Stimulated activated naive CD8-positive, alpha-beta T cell treated with anti-CD3 and anti-CD28 coated beads, Interleukin-15, Interleukin-2, amounts not matched to agents 100 U/mL and 50 U/mL, for 24 hours (primary cell): ENCODE results near the gene SPAG9.

Source experiments
- ATAC-seq: fragments of 150-1000 bp; cut with Tn5 transposase; one replicate; pipeline ENCODE4 v1.10.0; 2021
- DNase-seq: peaks from one replicate; pipeline ENCODE4 v3.0.0; 2021

The SPAG9 gene

DNA sequence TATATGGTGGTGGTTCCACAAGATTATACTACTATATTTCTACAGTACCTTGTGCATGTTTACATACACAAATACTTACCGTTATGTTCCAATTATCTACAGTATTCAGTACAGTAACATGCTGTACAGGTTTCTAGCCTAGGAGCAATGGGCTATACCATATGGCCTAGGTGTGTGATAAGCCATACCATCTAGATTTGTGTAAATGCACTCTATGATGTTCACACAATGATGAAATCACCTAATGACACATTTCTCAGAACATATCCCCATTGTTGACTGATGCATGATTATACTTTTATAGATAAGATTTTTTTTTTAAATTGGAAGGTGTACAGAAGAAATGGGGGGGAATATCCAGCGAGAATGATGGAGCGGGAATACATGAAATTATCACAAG lies 131.5 kb downstream of the SPAG9 start:
- ATAC-seq: no peak

DNA sequence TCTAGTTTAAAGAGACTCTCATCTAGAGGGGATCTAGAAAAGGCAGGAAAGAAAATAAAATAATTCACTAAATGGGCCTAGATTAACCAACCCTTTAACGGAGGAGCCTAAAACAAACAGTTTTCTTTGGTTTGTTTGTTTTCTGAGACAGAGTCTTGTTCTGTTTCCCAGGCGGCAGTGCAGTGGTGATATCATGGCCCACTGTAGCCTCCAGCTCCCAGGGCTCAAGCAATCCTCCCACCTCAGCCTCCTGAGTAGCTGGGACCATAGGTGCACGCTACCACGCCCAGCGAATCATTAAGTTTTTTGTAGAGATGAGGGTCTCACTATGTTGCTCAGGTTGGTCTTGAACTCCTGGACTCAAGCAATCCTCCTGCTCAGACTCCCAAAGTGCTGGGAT lies 132.2 kb downstream of the SPAG9 start:
- DNase-seq: no peak
- no peak for ATAC-seq

More for the DNA sequence above, 131.5 kb downstream of the SPAG9 start:
- no peak for DNase-seq

DNA sequence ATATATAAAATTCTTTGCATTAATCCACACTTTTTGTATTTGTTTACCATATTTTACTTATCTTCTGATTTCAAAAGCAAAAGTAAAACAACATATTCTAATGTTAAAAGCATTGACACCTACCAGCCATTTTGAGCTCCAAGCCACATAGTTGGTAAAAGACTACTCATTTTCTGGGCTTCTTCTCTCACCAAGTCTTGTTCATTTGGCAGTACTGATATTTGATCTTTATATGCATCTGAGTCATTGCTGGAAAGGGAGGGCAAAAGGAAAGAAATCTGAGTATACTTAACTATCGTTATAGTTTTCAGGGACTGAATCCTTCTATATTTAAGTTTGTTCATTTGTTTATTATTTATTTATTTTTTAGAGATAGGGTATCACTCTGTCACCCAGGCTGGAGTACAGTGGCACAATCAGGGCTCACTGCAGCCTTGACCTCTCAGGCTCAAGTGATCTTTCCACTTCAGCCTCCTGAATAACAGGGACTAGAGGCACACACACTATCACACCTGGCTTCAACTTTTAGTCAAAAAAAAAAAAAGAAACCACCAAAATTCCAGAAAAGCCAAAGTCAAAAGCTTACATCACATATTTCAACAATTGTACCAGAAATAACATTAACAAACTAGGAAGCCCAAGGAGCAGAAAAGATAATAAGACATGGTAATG lies 133.5 kb downstream of the SPAG9 start:
- DNase-seq (no peak), ATAC-seq (no peak)

DNA sequence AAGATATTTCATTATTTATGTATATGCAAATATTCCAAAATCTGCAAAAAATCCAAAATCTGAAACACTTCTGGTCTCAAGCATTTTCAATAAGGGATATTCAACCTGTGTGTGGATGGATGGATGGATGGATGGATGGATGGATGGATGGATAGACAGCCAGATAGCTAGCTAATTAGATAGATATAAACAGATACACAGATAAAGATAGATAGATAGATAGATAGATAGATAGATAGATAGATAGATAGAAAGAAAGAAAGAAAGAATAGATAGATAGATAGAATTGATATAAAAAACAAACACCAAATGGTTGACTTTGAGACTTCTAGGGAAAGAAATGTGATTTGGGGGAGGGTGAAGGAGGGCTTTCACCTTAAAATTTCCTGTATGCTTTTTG lies 139.4 kb downstream of the SPAG9 start:
- ATAC-seq: no peak

DNA sequence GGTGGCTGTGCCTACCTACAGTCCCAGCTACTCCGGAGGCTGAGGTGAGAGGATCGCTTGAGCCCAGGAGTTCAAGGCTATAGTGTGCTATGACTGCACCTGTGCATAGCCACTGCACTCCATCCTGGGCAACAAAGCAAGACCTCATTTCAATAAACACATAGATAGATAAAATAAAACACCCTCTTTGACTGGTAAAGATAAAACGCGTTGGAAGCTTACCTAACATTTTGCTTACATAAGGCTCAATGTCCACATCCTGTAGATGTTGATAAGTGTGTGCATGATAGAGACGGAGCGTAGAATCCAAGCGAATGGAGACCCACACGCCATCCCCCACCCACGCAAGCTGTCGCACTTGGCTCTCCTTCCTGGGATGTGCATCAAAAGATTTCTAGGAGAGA lies 141.1 kb downstream of the SPAG9 start:
- no peak for ATAC-seq
- no peak for DNase-seq

More for the DNA sequence above, 139.4 kb downstream of the SPAG9 start:
- no peak for DNase-seq

DNA sequence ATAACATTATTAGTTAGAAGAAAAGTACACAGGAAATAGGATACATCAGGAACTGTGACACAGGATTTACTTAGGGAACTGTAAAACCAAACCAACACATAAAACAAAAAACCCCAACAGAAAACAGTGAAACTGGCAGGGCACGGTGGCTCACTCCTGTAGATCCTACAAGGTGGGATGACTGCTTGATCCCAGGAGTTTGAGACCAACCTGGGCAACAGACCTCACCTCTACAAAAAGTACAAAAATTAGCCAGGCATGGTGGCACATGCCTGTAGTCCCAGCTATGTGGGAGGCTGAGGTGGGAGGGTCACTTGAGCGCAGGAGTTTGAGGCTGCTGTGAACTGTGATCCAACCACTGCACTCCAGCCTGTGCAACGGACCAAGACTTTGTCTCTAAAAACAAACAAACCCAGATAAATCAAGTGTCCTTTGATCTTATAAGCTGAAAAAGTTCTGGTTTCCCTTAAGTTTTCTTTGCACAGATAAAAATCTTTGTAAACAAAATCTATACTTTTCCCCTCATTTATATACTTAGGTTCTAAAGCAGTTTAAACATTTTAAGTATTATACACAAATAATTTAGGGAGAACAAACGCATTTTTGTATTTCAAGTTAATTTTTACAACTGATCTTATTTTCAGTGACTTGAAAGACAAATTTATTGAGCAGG lies 143.0 kb downstream of the SPAG9 start:
- ATAC-seq: no peak

DNA sequence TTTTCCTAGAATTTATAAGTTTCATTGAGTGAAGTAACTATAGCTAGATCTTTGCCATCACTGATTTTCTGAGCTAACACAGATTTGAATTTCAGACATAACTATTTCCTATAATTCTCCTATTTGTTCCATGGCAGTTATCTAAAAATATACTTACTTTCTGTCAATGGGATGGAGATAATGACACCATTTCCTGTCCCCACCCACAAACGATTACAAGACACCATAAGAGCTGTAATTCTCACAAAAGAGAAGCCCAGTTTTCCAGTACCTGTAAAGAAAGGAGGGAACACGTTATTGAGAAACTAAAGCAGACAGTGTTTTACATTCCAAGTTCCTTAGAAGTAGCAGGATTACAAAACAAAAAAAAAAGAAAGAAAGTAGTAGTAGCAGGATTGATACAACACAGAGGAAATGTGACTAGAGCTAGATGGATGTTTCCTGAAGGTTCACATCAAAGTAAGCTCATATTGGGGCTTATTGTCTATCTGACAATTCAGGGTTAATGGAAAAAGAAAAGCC lies 143.7 kb downstream of the SPAG9 start:
- DNase-seq (no peak), ATAC-seq (no peak)

More for the DNA sequence above, 143.0 kb downstream of the SPAG9 start:
- DNase-seq: no peak

DNA sequence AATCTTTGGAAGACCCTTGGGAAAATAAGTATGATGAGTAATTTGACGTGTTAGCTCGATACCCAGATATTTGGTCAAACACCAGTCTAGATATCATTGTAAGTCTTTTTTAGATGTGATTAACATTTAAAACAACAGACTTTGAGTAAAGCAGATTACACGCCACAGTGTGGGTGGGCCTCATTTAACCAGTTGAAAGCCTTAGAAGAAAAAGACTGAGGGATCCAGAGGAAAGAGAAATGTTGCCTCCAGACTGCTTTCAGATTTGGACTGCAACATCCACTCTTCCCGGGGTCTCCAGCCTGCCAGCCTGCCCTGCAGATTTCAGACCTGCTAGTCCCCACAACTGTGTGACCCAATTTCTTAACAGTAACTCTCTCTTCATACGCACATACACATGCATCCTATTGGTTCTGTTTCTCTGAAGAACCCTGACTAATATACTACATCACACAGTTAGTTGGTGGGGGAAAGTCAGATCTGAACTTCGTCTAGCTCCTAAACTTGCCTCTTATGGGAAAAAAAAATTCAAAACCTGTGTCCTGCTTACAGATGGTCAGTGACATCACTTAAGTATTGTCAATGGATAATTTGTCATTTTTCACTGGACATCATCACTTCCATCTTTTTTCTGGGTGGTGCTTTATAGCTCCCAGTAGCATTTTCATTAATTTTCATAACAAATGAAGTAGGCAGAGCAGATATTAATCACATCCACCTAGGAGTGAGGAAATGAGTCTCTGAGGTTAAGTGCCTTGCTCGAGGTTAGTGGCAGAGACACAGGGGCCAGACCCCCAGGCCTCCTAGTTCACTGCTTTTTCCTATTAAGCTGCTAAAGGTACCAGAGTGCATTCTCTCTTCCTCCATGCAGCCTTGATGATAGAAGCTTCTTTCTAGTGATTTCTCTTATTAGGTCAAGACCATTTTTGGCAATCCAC lies 146.8 kb downstream of the SPAG9 start:
- no peak for DNase-seq
- ATAC-seq: no peak

DNA sequence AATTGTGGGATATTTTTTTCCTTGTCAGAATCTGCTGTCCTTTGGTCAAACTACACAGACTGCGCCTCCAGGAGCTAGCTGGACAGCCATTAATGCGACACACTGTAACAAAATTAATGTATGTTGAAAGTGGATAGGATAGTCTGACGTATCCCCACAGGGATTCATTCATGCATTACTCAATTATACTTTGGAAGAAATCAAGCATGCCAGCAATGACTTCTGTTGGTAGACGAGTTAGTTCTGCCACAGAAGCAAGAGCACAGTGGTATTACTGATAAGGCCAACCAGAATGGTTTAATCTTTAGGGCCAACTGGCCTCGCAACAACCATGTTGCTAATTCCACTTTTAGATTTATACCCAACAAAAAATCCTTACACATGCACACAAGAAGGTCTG lies 148.1 kb downstream of the SPAG9 start:
- no peak for DNase-seq
- ATAC-seq: no peak

DNA sequence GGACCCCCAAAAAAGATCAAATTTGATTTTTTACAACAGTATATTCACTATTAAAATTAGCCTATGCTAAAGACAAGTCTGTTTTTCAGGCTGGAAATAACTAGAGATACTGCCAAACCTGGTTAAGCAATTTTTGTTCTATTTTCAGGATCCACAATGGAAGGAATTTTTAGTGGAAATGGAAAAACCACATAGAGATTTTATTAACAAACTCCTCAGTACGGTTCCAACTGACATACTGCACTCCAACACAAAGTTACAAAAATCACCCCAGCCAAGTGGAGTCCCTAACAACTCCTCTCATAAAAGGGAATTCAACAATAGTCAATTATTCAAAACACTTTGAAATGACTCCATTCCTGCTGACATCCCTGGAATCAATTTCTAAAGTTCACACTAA lies 152.9 kb downstream of the SPAG9 start:
- no peak for DNase-seq
- ATAC-seq: no peak

DNA sequence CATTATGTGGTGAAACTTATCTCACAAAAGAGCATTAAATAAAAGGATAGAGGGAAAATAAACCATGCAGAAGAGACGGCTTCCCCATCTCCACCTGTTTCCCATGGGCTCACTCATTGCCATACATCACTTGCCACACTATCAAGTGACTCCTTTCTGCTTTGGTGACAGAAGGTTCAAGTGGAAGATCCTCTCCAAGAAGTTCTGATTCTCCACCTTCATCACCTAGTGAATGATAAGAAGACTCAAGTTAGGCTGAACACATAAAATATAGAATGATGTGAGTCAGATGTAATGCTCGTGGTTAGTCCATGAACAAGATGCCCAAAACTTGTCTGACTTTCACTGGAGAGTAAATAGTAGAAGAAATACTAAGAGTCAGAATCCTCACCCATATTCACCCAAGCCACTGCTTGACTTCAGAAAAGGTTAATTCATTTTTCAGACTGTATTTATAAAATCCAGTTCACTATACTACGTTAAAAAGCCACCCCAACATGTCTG lies 154.5 kb downstream of the SPAG9 start:
- ATAC-seq (no peak), DNase-seq (no peak)

DNA sequence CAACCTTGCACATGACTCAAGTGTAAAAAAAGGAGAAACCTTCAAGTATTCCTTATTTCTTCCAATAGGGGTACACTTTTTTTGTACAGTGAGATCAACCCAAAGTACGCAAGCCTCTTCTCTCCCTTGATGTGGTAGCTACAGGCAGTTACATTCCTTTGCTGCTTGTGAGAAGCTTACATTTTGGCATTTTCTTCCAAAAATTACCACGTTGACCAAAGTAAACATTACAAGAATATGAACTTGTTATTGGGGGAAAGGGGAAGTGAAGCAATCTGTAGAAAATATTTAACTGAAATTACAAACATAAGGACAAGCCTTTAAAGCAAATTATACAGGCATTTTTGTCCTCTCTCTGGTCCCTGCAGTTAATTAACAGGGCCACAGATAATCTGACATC lies 157.5 kb downstream of the SPAG9 start:
- ATAC-seq: no peak
- DNase-seq: no peak

DNA sequence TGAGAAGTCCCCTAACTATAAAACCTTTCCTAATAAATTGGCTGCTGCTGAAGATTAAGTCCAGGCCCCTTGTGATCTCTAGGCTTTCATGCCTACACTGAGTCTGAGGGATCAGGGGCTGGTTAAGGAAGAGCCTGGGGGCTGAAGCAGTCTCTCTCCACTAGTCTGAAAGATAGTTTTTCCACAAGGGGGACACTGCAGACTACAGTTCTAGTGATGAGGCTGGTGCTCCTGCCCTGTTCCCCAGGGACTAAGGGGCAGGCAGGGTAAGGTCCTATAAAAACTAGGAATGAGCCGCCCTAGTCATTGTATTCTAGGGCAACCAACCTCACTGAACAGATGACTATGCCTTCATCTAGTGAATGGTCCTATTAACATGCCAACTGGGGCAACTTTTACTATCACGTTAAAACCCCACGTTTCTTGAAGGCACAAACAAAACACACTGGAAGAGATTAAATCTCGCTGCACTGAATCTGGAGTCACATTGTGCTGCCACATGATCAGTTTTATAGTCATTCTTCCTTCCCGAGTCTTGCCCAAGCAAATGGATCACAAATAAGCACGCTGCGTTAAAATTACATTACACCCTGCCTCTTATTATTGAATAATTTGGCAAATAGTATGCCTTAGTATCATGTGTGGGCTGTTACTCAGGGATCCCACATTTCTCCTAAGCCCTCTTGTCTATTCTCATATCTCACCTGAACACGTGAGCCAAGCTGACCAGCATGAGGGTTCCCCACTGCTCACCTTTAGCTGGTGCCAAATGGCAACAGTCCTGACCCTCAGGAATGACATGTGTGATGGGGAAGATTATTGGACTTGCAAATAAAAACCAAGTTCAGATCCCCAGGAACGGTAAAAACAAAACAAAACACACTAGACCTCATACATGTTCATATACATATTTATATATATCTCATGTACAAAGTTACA lies 159.1 kb downstream of the SPAG9 start:
- DNase-seq (no peak), ATAC-seq (no peak)

DNA sequence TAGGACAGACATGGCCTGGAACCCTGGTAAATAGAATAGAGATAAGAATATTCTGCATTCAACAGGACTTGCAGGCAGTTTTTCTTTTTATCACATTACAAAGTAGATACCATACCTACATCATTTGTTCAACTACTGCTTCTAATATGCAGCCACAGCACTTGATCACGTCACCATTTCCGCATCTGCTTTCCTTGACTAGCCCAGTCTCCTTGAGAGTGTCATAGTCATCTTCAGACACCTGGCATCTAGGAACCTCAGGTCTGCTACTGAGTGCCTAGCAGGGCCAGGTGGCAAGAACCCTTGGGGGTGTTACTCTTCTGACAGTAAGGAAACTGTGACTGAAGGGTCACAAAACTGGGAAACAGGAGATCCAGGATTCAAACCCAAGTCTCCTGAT lies 161.3 kb downstream of the SPAG9 start:
- no peak for ATAC-seq
- DNase-seq: no peak

DNA sequence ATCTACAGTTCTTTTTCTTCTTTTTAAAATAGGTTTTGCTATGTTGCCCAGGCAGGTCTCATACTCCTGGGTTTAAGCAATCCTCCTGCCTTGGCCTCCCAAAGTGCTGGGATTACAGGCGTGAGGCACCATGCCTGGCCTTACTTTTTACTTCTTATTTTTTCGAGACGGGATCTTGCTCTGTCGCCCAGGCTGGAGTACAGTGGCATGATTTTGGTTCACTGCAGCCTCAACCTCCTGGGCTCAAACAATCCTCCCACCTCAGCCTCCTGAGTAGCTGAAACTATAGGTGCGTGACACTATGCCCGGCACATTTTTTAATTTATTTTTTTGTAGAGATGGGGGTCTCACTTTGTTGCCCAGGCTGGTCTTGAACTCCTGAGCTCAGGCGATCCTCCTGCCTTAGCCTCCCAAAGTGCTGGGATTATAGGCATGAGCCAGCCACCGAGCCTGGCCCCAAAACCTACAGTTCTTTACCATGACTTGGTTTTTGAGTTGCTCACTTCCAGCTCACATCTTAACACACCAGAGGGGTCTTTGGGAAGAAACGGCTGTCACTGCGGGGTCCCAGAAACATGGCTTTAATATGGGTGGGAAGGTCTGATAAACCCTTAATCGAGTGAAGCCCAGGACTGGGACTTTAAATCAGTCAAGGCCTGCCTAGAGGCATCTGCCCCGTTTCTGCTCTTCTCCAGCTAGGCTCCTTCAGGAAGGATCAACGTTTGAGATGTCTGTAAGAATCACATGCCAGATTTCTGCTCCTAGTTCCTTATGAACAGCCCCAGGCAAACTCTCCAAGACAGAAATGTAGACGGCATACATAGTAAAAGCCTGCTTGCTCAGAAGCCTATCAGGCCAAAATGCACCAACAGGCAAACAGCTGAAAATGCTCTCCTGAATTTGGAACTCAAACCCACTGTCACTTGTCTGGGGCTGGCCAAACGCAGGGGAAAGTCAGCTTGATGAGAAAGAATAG lies 162.8 kb downstream of the SPAG9 start:
- ATAC-seq (no peak), DNase-seq (no peak)

DNA sequence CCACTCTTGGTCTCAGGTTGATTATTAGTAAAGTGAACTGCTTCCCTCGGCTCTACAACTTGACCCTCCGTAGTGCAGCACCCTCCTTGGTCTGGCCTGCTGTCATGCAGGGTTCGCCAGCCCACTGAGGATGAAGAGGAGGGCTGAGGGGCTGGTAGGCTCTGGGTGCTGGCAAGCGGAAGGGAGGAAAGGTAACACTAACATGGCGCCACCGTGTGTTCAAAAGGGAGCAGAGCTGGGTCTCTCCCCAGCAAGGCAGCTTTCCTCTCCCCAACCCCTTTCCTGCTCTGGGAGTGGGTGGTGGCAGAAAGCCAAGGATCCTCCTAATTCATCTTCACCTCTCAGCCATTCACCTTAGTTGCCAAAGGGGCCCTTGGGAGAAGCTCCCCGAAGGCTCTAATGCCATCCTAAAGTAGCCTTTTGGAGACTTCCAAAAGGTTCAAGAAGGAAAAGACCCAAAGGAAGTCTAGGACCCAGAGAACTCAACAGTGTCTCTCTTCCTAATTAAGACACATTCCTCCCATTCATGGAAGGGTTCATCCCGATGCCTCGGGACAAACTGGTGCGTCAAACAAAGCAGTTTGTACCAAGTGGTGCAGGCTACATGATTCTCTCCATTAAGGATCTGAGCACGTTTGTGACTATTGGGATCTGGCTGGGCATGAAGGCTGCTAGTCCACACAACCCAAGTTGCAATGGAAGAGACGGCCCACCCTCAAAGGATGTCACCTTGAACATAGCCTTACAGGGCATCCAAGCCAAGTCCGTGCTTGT lies 163.7 kb downstream of the SPAG9 start:
- peak; percentile 70 for DNase-seq
- peak; percentile 64 for ATAC-seq

DNA sequence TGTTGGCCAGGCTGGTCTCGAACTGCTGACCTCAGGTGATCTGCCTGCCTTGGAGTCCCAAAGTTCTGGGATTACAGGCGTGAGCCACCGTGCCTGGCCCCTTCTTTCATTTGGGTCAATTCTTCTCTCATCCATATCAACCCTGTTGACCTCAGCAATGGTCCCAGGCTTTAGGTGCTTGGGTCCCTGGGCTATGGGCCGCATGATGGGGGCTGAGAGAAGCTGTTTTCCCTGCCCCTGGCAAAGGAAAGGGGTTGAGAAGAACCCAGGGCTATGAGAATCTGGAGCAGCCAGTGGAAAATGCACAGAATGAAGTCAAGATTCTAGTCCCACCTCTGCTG lies 164.3 kb downstream of the SPAG9 start:
- no peak for ATAC-seq

DNA sequence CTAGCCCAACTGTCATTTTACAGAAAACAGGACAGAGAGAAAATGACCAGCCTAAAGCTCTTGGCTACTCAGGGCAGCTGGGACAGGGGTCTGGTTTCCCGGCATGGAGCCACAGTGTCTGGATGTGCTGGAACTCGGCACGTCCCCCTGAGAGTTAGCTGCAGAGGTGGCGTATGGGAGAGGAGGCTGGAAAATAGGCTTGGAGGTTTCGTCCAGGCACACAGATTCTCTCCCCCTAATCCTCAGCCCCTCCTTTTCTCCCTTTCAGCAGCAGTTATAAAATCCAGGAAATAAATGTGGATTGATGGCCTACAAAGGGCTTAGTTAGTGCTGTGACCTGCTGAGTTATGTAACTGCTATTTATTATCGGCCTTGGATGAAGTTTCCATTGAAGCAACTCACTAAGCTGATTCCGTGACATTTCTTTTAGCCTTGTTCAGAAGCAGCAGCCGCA lies 165.0 kb downstream of the SPAG9 start:
- DNase-seq (no peak), ATAC-seq (no peak)

More for the DNA sequence above, 164.3 kb downstream of the SPAG9 start:
- DNase-seq: no peak

DNA sequence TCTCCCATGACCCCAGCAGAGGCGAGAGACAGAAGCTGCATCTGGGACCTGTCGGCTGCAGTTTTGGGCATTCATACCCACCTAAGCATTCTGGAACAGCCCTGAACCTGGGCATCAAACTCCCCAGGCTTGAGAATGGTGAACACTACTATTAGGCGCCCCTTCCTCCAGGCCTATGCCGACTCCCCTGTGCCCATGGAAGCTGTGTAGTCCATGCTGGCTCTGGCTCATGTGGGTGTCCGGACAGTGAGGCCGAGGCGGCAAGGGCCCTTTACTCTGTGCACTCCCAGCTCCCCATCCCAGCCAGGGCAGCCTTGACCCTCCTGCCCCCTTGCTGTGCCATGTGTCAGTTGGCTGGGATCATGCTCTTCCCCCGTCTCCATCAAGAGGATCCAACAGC lies 165.5 kb downstream of the SPAG9 start:
- no peak for ATAC-seq

More for the DNA sequence above, 165.5 kb downstream of the SPAG9 start:
- DNase-seq: no peak
